Activated gamma-delta T cell (primary cell): ENCODE results near the gene RBM26.
"Not testable (repeated sequence)": the region's sequence is repeated elsewhere in the genome, so short reads cannot be mapped to it uniquely, and the experiment has no call there.

Experiments used
- DNase-seq: peaks from one replicate; lab custom pipeline; 2025; lab: John Stamatoyannopoulos, UW

The RBM26 gene

DNA sequence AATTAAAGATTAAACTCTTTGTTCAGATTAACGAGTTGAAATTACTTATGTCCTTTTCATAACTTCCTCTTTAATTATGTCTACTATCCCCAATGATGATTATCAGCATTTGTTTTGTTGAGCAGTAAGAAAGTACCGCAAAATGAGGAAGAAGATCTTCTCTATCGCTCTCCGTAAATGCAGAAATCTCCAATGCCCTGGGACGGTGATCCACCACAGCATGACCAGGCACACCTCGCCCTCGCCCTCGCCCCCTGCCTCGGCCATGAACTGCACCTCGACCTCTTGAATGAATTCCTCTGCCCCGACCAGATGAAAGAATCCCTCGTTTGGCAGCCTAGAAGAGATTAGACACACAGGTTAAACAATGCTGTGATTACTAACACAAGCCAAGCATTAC, 69.1 kb downstream of the RBM26 start:
- no peak for DNase-seq

DNA sequence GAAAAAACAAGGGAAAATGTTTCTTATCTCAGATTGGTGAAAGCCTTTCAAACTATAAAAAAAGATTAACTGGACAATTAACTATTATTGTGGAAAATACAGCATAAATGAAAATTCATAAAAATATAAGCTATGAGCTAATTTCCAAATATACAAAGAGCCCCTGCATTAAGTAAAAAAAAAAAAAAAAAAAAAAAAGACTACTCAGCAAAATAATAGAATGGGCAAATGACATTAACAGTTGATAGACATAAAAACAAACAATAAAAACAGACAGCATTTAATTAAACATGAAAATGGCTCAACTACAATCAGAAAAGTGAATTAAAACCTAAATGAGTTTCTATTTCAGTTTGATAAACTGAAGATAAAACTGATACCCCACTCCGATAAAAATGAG, 77.5 kb downstream of the RBM26 start:
- no peak for DNase-seq

DNA sequence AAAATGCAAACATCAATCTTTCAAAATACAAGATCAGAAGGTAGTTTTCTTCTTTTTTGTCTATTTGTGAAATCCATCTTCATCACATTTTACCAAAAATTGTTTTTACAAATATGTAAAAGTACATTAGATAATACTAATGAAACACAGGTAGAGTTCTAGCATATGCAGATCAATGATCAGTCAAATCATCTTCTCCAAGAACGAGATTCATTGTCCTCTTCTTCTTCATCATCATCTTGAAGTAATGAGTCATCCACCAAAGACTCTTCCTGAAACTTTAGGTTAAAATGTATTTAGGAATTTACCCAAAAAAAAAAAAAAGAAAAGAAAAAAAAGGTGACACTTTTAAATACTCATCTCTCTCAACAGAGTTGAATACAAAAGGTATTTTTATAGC, 85.6 kb downstream of the RBM26 start:
- DNase-seq = no peak

DNA sequence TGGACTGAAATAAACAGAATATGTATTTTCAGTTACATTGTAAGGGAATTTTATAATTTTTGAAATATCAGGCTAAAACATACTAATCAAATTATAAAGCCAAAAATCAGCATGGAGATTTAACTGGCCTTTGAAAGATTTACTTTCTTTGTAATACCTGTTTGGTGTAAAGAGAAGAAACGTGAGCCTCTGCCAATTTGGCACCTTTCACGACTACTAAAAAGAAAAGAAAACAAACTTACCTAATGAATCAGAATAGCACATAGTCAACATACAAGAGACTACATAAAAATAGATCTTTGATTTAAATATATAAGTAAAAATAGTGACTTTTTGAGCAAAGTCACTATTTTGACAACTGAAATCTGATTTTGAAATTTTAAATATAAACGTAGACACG, 87.4 kb downstream of the RBM26 start:
- no peak for DNase-seq

DNA sequence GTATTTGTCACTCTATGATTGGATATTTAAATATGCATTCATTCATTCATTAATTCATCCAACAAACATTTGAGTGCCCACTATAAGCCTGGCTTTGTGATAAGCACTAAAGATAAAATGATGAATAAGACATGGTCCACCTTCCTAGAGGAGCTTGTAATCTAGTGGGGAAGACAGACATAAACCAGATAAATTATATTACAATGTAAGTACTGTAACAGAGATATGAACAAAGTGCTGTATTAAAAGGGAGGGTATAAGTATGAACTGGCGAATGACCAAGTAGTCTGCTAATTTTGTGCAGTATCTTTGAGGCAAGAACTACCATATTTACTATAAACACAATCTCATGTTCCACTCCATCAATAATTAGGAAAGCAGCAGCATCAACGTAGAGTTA, 88.2 kb downstream of the RBM26 start:
- no peak for DNase-seq

DNA sequence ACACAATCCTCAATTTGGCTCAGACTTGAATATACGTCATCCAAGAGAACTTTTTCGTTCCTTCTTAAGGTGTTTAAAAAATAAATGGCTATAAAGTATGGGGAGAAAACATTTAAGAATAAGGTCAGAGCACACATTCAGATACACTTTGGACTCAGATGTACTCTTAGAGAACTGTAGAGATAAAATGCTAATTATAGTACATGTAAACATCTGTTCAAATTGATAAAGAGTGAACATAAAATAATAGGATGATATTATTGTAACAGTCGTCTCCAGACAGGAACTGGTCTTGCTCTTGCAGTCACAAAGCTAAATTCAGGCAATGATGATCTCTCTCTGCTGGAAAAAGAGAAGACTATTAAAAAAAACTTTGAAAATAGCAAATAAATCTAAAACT, 91.4 kb downstream of the RBM26 start:
- no peak for DNase-seq

DNA sequence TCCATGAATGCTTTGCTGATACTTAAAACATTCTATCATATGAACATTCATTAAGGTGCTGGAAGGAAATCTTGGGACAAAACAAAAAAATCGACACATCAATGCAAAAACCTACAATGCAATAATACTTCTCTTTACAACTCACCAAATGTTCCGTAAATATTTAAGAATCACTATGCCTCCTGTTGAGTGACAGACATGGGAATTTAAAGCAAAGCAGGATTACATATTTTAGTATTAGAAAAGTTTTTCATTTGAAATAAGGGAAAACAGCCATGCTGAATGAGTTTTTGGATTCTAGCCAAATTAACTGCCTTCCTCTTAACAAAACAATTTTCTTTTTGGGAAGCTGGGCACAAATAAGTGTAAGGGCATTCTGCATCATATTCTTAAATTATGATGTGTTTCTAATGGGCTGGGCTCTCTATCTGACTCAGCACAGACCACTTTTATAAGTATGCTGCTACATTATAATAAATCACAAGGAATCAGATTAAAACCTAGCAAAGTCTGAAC, 93.7 kb downstream of the RBM26 start:
- DNase-seq = no peak

DNA sequence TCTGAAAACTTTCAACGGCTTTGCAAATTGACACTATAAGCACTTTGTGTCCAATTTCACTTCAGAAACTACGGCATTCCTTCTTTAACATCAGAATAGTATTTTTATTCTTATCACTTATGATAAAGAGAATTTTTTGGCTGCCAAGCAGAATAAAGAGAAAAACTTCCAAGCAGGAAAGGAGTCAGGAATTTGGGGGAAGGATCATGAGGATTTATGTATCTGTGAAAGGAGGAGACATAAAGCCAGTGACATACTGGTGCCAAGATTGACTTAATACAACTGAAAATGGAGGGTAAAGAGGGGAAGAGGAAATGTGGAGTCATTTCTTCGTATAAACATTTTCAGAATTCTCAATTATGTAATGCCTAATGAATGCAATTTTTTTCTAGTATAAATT, 94.7 kb downstream of the RBM26 start:
- no peak for DNase-seq

DNA sequence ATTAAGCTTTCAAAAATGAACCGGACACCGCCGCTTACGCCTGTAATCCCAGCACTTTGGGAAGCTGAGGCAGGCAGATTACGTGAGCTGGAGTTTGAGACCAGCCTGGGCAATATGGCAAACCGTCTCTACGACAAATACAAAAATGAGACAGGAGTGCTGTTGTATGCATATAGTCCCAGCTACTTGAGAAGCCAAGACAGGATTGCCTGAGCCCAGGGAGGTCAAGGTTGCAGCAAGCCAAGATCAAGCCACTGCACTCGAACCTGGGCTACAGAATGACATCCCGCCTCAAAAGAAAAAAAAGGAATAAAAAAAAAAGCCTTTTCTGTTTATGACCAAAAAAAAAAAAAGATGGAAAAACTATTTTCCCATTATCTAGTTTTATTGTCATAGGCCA, 96.4 kb downstream of the RBM26 start:
- no peak for DNase-seq

DNA sequence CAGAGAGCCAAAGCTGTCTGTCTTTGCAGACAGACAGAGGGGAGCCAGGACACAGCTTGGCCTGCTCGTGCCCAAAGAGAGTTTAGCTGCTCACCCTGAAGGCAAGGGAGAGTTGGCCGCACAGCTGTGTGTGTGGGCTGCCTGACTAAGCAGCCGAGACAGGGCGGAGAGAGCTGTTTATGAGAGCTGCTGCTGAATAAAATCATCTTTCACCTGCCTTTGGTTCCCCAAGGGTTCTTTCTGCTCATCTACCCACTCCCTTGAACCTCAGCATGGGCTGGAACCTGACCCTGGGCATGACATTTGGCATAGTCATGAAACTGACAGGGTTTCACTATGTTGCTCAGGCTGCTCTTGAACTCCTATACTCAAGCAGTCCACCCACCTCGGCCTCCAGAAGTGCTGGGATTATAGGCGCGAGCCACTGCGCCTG, 98.2 kb downstream of the RBM26 start:
- no peak for DNase-seq

DNA sequence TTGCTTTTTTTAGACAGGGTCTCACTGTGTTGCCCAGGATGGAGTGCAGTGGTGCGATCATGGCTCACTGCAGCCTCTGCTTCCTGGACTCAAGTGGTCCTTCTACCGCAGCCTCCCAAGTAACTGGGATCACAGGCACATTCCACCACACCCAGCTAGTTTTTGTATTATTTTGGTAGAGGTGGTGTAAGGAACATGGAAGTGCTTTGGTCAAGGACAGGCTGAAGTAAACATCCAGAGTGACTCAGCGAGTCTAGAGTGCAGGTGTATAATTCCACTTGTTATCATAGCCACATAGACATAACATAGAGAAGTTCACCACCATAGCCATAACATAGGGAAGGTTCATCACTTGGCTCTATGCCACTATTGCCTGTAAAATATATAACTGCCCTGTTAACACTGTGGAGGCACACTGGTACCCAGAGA, 98.6 kb downstream of the RBM26 start:
- DNase-seq = no peak

DNA sequence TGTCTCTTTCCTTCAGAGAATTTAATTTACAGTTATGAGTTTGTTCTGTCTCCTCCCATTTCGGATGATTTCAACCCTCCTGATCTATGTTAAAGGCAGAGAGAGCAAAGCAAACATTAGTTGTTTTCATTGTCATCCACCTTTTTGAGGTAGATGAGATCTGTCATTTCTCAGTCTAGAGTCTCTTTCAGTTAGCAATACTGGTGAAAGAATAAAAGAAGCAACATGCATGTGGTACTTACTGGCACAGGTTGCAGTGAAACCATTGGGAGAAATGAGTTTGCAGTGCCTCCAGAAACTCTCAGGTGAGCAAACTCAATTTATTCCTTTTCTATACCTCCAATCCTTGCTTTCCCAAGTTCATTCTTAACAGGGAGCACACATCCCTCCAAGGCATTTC, 99.4 kb downstream of the RBM26 start:
- no peak for DNase-seq

DNA sequence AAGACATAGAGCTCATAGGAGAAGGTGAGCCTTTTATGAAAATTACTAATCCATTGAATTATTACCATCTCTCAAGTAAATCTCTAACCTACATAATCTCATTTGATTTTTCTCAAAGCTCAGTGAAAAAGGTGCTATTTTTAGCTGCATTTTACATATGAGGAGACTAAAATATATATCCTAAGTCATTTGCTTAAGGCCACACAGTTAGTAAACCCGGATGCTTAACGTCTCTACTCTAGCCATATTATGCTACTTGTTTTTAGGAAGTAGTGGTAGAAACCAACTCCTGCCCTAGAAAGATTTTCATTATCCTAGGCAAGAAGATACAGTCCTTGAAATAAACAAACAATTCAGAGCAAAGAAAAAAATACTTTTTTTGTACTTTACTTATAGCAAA, 108.9 kb downstream of the RBM26 start:
- no peak for DNase-seq

DNA sequence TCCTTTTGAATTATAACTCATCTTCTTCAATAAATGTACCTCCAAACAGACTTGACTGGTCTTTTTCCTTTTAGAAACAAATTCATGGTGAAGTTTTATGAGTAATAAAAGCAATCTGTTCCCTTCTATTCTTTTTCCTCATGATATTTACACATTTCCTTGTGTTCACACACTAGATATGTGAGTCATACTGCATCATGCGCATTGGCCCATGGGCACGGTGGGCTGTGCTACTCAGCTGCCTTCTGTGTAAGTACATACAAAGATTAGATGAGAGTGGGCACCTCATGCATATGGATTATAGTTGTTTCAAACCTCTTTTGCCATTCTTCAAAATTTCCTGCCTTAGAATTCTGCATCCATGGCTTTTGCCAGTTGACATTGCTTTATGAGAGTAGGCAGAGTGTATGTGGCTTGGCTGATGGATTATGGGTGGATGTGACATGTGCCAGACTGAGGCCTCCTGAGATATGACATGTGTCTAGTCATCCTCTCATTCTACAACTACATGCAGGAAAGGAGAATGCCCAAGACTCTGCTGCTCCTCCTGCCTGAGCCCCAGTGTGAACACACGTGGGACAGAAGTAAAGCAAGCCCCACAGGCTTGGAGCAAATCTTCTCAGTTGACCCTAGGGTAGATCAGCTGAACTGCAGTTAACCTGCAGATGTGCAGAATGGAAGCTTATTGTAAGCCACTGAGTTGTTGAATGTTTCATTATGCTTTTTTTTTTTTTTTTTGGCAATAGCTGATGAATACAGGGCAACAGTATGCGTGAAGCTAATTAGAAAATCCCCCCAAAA, 109.9 kb downstream of the RBM26 start:
- DNase-seq = no peak

DNA sequence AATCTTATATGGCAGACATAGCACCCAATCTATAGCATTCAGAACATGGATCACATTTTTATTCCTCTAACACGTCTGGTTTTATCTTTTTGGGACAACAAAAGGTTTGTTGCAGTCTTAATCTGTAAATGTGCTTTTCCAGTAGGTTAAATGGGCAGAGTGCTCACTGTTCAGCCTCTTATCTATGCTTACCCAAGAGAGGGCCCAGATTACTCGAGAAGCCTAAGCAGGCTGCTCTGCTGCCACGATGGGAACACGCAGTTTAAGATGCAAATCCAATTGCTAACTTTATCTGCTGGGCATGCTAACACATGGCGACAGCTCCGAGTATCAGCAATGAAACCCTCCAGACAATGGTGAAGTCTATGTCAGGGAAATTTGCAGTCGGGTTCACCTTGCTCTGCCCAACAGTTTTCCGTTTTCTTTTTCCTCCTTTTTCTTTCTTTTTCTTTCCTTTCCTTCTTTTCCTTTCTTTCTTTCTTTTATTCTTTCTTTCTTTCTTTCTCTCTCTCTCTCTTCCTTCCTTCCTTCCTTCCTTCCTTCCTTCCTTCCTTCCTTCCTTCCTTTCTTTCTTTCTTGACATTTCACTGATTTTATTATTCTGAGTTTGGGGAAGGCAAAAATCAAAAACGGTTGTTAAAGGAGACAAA, 115.3 kb downstream of the RBM26 start:
- no peak for DNase-seq

DNA sequence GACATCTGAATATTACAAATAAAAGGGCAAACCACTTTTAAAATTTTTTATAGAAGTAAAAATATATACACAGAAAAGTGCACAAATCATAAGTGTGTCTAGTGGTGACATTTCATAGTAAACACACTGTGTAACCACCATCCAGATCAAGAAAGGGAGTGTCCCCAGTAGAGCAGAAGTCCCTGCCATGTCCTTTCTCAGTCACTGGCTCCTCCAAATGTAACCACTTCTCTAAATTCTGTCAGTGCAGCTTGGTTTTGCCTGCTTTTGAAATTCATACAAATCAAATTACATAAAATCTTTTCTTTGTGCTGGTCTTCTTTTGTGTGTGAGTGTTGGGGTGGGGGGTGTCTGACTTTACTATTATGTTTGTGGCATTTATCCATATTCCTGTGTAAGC, 116.5 kb downstream of the RBM26 start:
- DNase-seq = no peak

DNA sequence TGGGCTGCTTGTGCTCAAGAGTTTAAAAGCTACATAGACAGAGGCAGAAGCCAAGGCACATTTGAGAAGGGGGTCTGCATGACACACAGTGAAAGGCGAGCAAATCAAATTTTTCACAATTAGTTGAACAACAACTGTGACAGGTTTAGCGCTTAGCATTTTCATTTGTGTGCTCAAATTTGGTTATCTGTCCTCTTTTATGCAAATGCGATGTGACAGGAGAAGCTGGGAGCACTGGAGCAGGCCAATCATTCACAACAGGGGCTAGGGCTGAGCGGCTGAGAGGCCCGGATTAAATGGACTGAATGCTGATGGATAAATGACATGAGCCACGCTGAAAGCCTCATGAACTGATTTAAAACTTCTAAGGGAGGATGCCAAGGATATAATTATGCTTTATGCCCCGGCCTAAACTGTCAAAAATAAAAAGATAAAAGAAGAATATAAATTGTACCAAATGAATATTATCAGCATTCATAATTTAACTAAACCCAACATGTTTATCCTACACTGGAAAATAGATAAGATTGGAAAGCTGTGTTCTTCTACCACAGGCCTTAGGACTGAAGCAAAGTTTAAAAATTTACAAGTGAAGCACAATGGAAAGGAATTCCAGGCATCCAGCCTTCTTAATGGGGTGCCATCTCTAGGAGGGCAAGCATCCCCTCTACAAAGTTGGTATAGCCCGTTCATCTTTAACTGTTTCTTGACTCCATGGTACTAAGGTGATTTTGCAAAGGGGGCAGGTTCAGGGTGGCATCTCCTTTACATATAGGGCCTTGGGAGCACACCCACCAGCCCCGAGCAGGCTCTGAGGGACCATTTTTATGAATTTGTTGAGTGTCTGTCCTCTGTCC, 117.9 kb downstream of the RBM26 start:
- DNase-seq = no peak

DNA sequence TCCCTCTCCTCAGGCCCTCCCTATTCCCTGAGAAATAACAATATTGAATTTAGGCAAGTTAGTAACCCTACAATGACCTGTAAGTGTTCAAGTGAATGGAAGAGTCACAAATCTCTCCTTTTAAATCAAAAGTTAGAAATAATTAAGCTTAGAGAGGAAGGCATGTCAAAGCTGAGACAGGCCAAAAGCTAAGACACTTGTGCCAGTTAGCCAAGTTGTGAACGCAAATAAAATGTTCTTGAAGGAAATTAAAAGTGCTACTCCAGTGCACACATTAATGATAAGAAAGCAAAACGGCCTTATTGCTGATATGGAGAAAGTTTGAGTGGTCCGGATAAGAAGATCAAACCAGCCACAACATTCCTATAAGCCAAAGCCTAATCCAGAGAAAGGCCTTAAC, 120.9 kb downstream of the RBM26 start:
- no peak for DNase-seq

DNA sequence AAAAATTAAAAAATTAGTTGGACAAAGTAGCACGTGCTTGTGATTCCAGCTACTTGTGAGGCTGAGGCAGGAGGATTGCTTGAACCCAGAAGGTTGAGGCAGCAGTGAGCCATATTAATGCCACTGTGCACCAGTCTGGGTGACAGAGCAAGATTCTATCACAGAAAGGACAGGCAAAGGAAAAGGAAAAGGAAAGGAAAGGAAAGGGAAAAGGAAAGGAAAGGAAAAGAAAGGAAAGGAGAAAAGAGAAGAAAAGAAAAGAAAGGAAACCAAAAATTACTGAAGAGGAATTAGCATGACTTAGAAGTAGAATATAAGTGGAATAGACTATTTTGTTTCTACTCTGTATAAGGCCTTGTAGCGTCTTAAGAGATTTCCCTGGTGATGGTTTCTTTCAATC, 122.3 kb downstream of the RBM26 start:
- DNase-seq = no peak

DNA sequence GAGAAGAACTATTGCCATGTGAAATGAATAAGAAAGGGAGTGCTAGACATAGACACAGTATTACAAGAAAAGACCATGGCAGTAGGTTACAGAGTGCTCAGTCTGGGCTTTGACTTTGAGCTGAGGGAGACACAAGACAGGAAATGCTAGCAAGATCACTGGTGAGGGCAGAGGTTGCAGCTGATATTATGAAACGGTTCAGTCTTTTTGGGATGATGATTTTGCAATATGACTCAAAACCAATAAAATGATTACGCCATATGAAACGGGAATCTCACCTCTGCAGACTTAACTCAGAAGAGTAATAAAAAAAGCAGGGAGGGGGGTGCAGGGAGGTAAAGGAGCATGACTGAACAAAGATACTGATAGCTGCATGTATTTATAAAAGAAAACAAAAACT, 123.1 kb downstream of the RBM26 start:
- DNase-seq = no peak

DNA sequence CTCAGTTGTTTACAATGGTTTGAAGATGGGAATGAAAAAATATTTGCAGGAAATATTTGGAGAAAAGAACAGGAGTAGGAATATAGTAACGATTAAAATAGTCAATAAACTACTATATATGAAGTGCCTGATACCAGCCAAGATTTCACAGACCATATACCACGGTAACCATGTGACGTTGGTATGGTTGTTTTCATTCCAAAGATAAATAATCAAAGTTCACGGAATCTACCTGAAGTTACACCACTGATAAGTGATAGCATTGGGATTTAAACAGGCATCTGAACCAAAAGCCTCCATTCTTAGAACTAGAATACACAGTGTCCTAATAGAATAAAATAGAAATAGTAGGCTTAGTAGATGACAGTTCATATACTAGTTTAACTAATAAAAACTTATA, 123.5 kb downstream of the RBM26 start:
- no peak for DNase-seq

DNA sequence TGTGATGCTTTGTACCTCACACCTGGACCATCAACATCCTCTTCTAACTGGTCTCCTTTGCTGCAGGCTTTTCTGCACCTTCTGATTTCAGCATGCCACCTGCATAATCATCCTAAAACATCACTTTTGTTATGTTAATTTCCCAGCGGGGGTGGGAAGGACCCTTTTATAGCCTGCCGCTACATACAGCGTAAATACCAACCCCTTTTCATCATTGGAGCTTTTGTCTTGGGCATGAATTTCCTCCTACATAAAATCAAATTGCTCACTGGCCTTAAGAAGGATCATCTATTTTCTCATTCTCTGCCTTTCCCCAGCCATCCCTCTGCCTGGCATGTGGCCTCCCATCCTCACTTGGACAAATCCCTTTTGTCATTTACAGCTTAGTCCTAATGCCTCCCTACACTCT, 124.7 kb downstream of the RBM26 start:
- DNase-seq = no peak

DNA sequence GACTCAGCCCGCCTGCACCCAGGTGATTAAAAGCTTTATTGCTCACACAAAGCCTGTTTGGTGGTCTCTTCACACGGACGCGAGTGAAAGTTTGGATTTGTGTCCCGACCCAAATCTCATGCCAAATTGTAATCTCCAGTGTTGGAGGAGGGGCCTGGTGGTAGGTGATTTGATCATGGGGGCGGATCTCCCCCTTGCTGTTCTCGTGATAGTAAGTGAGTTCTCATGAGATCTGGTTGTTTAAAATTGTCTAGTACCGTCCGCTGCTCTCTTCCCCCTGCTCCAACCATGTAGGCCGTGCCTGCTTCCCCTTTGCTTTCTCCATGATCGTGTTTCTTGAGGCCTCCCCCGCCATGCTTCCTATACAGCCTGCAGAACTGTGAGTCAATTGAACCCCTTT, 126.3 kb downstream of the RBM26 start:
- DNase-seq = not testable (repeated sequence)
